Common myeloid progenitor, CD34-positive (primary cell): Measurements from ENCODE around the gene KCNK2.

Experiments
- CTCF ChIA-PET: fragments of 350-600 bp; sonication (Branson Sonifier 250); formaldehyde crosslinking; loops from one replicate; lab custom pipeline; 2021; ENCODE audit warnings: antibody characterized with exemption; lab: Charles Lee
- POLR2A ChIA-PET: fragments of 350-600 bp; sonication (Branson Sonifier 250); formaldehyde crosslinking; loops from one replicate; lab custom pipeline; 2021; ENCODE audit warnings: antibody characterized with exemption; lab: Charles Lee
- DNase-seq, 3 donors: peaks; one replicate each; pipeline versions ENCODE4 v3.0.0 to v3.0.0-alpha.2; 2013
- H3K27ac ChIP-seq, 2 experiments: 1 replicate in 1 of 2; 2 replicates in 1 of 2; pipeline ENCODE4 v1.7.0; 2013; ENCODE audit warnings: inconsistent platforms in 2 of 2, low read length in 2 of 2, mild to moderate bottlenecking in 2 of 2, low read depth in 1 of 2, moderate library complexity in 1 of 2; ENCODE audit not compliant: severe bottlenecking in 2 of 2, insufficient read depth in 1 of 2, poor library complexity in 1 of 2
- H3K27me3 ChIP-seq, 5 experiments: replicated peaks in 2 of 5; 1 replicate in 3 of 5; 2 replicates in 2 of 5; pipeline versions ENCODE4 v1.6.1 to v1.7.0; 2013; ENCODE audit warnings: low read length in 4 of 5, mild to moderate bottlenecking in 2 of 5, moderate library complexity in 2 of 5, inconsistent platforms in 1 of 5; ENCODE audit not compliant: insufficient read depth in 5 of 5, control insufficient read depth in 4 of 5
- H3K36me3 ChIP-seq, 4 experiments: 1 replicate in 2 of 4; 2 replicates in 2 of 4; pipeline versions ENCODE4 v1.6.1 to v1.7.0; 2013; ENCODE audit warnings: low read length in 3 of 4, control low read depth in 1 of 4, mild to moderate bottlenecking in 1 of 4; ENCODE audit not compliant: control insufficient read depth in 4 of 4, insufficient read depth in 4 of 4
- H3K4me1 ChIP-seq, 4 experiments: 1 replicate in 3 of 4; 2 replicates in 1 of 4; pipeline versions ENCODE4 v1.6.1 to v1.7.1; 2013; ENCODE audit warnings: low read length in 3 of 4, mild to moderate bottlenecking in 3 of 4, control low read depth in 1 of 4, inconsistent platforms in 1 of 4, moderate library complexity in 1 of 4; ENCODE audit not compliant: control insufficient read depth in 4 of 4, insufficient read depth in 4 of 4; ENCODE audit errors: control extremely low read depth in 1 of 4
- H3K4me3 ChIP-seq, 7 experiments: 1 replicate in 4 of 7; 2 replicates in 3 of 7; pipeline versions ENCODE4 v1.5.1 to v1.7.0; 2013; ENCODE audit warnings: mild to moderate bottlenecking in 7 of 7, low read length in 6 of 7, moderate library complexity in 6 of 7, inconsistent platforms in 2 of 7, low read depth in 2 of 7, control low read depth in 1 of 7; ENCODE audit not compliant: insufficient read depth in 4 of 7, control insufficient read depth in 1 of 7; ENCODE audit errors: extremely low read depth in 1 of 7
- H3K9me3 ChIP-seq, 5 experiments: 1 replicate in 4 of 5; 2 replicates in 1 of 5; pipeline versions ENCODE4 v1.6.1 to v1.7.1; 2013; ENCODE audit warnings: low read length in 4 of 5, mild to moderate bottlenecking in 2 of 5, inconsistent platforms in 1 of 5, low read depth in 1 of 5, moderate library complexity in 1 of 5; ENCODE audit not compliant: control insufficient read depth in 4 of 5, insufficient read depth in 2 of 5; ENCODE audit errors: control extremely low read depth in 1 of 5
- WGBS: methylation state at CpG from one replicate; pipeline ENCODE4 v1.1.5; 2013; ENCODE audit not compliant: insufficient coverage; 5-methylcytosine and 5-hydroxymethylcytosine counted together

KCNK2 gene

DNA sequence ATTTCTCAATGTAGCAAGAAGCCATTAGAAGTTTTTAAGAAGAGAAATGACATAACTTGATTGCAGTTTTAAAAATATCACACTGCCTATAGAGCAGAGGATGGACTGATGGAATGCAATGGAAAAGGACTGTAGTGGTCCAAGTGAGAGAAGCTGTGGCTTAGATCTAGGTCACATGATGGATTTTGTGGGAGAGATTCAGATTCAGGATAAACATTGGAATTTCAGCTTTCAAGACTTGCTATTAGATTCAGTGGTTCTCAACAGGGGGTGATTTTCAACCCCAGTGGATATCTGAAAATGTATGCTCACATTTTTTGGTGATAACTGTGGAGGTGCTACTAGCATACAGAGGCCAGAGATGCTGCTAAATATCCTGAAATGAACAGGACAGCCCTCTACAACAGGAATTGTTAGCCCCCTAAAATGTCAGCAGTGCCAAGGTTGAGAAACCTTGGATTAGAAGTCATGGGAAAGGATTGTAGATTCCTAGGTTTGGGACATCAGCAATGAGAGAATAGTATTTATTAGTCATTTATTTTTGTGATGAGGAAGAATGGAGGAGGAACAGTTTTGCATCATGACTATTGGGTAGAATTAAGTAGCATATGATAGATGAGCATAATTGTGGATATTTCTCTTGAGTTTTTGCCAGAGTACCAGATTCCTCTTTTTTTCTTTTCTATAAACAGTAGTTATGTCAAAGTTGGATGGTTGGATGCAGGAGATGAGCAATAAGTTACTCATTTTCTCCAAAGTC lies 30.1 kb upstream of the KCNK2 start:
- CTCF ChIA-PET: no interaction called here
- H3K27ac ChIP-seq: no peak overlapping the region

DNA sequence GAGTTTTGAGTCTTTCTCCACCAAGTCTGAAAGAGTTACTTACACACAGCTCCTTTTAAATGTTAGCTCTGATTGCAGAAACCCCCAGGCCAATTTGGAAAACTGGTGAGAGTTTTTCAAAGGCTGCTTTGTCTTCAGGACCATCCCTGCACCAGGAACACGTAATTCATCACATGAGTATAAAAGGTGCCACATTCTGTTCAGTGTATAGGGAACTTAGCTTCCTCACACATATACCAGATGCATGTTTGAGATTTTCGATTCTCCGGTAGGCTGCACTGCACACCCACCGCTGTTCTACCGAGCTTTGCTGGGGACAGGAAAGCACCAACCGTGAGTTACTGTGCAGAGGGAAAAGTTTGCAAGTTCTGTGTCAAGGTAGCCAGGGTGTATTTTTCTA lies 28.3 kb upstream of the KCNK2 start:
- Histone ChIP-seq H3K4me3 (no peak overlapping the region), H3K4me1 (no peaks in the 10 kb centered on the region), H3K27me3 (no peaks in the 10 kb centered on the region), H3K9me3 (no peaks in the 10 kb centered on the region), H3K27ac (no peak overlapping the region), H3K36me3 (no peaks in the 10 kb centered on the region)
- 100% methylated on average over 4 of the region's 6 CpGs for WGBS
- POLR2A ChIA-PET: no interaction called here
- CTCF ChIA-PET: no interaction called here
- no peak for DNase-seq

More for the DNA sequence above, 30.1 kb upstream of the KCNK2 start:
- DNase-seq: no peak
- H3K27me3 ChIP-seq: no peaks in the 10 kb centered on the region
- no peak overlapping the region for H3K4me3 ChIP-seq
- no peaks in the 10 kb centered on the region for H3K4me1 ChIP-seq
- no peaks in the 10 kb centered on the region for H3K9me3 ChIP-seq
- no peaks in the 10 kb centered on the region for H3K36me3 ChIP-seq
- POLR2A ChIA-PET: no interaction called here

DNA sequence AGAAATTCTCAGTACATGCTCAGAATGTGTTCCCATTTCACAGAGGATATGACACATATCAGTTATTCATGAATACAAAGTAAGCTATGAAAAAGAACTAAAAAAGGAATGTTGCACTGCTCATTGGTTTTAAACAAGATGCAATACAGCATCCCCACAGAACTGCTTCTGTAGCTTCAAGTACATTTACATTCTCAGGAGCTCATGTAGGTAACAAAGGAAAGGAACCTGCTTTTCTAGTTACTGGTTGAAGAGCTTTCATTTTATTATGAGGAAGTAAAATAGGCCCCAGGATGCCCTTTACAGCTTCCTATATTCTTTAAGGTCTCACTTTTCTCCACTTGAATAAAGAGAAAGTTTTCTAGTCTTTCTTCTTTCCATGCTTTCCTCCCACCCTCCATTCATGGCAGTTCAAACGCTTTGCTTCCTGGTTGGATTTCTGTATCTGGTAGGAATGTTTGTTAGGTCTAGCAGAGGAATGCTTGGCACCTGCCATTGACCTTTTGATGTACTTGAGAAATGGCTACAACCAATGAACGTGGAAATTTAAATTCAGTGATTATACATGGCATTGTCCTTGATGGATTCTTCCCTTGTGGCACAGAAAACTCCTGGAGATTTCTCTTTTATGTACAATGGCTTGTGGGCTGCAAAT lies 27.1 kb upstream of the KCNK2 start:
- H3K4me3 ChIP-seq: no peak overlapping the region
- H3K27me3 ChIP-seq: no peaks in the 10 kb centered on the region
- ChIA-PET CTCF (no interaction called here), POLR2A (no interaction called here)
- H3K36me3 ChIP-seq: no peaks in the 10 kb centered on the region
- no peaks in the 10 kb centered on the region for H3K9me3 ChIP-seq
- 80% methylated on average over 1 of the region's 2 CpGs for WGBS
- H3K27ac ChIP-seq: no peak overlapping the region
- H3K4me1 ChIP-seq: no peaks in the 10 kb centered on the region
- no peak for DNase-seq

DNA sequence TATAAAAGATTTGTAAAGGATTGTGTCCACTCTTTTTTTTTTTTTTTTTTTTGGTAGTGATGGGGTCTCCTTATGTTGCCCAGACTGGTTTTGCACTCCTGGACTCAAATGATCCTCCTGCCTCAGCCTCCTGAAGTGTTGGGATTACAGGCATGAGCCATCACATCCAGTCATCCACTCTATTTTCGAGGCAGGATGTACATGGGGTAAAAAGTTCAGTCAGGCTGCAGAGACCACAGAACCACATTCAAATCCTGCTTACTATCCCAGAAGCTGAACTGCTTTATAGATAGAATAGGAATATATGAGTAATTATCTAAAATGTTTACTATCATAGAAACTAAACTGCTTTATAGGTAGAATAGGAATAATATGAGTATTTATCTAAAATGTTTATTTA lies 26.0 kb upstream of the KCNK2 start:
- ChIA-PET POLR2A (no interaction called here), CTCF (no interaction called here)
- no CpG with 5 or more reads among the region's 1 CpG for WGBS

DNA sequence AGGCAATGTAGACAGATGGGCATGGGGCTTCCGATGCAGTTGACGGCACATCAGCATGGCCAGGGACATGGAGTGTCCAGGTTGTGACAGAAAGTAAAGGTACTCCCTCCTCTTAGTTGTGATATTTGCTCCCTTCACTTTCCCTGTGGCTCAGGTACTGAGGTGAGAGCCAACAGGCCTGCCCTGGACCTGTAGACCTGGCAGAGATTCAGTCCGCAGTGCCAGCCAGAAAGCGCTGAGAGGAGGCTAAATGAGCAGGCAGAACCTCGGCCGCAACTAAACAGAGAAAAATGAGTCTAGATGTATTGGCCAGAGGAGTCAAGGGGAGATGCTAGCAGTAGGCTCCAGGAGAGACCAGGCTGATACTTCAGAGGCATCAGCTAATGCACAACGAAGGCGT lies 22.6 kb upstream of the KCNK2 start:
- CTCF ChIA-PET: no interaction called here

More for the DNA sequence above, 26.0 kb upstream of the KCNK2 start:
- Histone ChIP-seq H3K36me3 (no peaks in the 10 kb centered on the region), H3K9me3 (no peaks in the 10 kb centered on the region), H3K4me1 (no peaks in the 10 kb centered on the region), H3K27ac (no peak overlapping the region), H3K27me3 (no peaks in the 10 kb centered on the region), H3K4me3 (no peak overlapping the region)
- no peak for DNase-seq

DNA sequence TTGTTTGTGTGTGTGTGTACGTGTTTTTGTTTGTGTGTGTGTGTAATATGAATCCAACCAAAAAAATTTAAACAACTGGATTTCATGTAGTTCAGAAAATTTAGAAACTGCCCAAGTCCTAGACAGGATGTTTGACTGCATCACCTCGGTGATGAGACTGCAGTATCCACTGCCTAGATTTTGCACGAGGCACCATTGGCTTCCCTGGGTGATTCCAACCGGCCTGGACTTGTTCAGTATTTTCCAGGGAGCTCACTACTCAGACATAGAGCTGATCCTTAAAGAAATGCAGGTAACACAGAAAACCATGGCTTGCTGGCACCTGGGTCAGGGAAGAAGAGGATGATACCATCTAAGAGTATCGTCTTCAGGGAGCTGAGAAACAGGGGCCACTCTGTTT lies 18.2 kb upstream of the KCNK2 start:
- no peaks in the 10 kb centered on the region for H3K9me3 ChIP-seq
- CTCF ChIA-PET: no interaction called here
- H3K4me3 ChIP-seq: no peak overlapping the region
- POLR2A ChIA-PET: no interaction called here
- no peaks in the 10 kb centered on the region for H3K27me3 ChIP-seq
- H3K36me3 ChIP-seq: no peaks in the 10 kb centered on the region
- no peak for DNase-seq
- no peak overlapping the region for H3K27ac ChIP-seq
- H3K4me1 ChIP-seq: no peaks in the 10 kb centered on the region
- 85% methylated on average over 4 of the region's 5 CpGs for WGBS

More for the DNA sequence above, 22.6 kb upstream of the KCNK2 start:
- WGBS: 95% methylated on average over 8 of the region's 8 CpGs
- POLR2A ChIA-PET: no interaction called here
- Histone ChIP-seq H3K27me3 (no peaks in the 10 kb centered on the region), H3K4me3 (no peak overlapping the region), H3K9me3 (no peaks in the 10 kb centered on the region), H3K27ac (no peak overlapping the region), H3K4me1 (no peaks in the 10 kb centered on the region), H3K36me3 (no peaks in the 10 kb centered on the region)
- no peak for DNase-seq

DNA sequence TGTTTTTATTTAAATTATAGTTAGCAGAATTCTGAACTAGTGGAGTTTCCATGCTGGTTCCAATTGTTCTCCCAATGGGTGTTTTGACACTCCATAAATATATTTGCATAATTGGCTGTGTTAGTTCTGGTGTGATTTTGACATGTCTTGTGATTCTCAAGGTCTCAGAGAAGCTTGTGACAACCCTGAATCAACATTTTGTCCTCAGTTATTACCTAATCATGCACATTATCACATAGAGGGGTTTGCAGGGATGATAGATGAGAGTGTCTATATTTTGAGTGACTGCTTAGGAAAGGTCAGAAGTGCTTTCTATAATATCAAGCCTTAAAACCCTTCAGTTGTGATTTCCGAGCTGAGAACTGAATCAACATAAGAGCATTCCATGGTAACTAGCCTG lies 11.5 kb upstream of the KCNK2 start:
- 88% methylated on average over 1 of the region's 1 CpG for WGBS

More for the DNA sequence above, 11.5 kb upstream of the KCNK2 start:
- Histone ChIP-seq H3K4me3 (no peak overlapping the region), H3K27me3 (peaks cover 0 to 3% (median 0%) of the 10 kb centered on the region in 5 experiments), H3K9me3 (no peaks in the 10 kb centered on the region), H3K27ac (no peak overlapping the region), H3K36me3 (no peaks in the 10 kb centered on the region), H3K4me1 (no peaks in the 10 kb centered on the region)
- no peak for DNase-seq
- ChIA-PET CTCF (no interaction called here), POLR2A (no interaction called here)
